HG03575 (cell line): ENCODE data around the gene OXNAD1.
"Not testable (repeated sequence)": the region's sequence is repeated elsewhere in the genome, so short reads cannot be mapped to it uniquely, and the experiment has no call there.

Source experiments
- ATAC-seq: cut with Tn5 transposase; IDR thresholded peaks from one replicate; pipeline ENCODE4 v1.9.1; 2021; ENCODE audit not compliant: unreplicated experiment, insufficient number of reproducible peaks, low FRiP score; ENCODE audit errors: extremely low read depth

OXNAD1 gene

DNA sequence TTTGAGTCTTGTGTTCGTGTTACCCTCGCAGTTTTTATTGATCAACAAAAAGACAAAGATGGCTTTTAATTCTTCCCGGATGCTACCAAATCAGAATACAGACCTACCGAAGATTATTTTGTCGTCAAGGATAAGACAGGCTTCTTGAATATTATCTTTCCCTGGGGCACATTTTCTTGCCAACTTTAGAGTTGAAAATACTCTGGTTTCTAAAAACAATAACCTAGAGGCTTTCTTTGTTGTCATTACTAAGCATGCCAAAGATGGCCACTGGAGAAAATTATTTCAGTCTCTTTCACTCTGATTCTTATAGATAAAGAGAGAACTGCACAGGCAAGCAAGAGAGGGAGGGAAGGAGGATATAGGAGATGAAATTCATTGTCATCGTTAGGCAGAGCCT is 33.9 kb downstream of the OXNAD1 start:
- ATAC-seq: no peak

DNA sequence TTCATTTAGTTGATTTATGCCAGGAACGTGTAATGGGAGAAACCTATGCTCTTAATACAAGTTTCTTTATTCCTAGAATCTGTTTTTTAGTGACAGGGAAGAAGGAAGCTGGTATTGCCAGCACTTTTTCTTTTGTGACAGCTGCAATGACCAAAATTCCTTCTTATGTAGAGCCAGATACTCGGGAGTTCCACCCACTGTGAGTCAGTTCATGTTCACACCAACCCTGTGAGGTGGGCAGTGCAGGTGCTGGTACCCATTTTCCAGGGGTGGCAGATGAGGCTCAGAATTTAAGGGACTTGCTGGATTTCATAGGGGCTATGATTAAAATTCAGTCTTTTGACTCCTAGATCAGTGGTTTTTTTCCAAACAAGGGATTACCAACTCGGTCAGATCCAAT is 34.7 kb downstream of the OXNAD1 start:
- ATAC-seq: no peak

DNA sequence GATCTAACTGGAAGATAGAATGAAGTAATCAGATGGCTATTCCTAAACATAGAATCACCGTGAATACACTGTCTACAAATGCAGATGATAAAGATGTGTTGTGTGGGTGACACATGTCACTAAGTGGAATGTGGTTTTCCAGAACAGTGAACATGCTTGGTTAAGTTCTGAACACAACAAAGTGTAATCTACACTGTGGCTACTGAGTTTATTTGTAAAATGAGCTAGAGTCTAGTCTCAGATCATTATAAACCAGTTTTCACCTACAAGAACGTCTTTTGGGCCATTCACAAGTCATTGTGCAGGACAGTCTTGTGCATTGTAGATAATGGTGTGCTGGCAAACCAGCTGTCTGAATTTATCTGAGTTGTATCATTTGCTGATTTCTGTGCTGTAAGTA is 35.3 kb downstream of the OXNAD1 start:
- peak; percentile 40 for ATAC-seq

DNA sequence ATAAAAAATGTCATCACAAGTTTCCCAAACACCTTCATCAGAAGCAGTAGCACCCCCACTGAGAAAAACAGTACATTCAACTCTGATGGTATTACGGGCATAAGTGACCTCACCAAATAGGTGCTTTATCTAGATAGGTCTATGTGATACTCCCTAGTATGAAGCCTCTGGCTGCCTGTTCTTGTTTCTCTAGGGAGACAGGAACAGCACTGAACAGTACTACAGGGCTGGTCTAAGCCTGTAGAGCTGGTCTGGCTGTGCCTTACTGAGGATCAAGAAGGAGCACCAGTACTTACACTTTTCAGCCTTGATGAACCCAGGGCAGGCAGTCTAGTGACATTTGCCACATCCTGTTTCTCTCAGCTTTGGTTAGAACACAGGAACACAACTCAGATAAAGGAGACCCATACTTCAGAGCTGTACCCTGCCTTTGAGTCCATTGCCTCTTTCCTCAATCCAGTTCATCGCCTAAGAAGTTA is 35.9 kb downstream of the OXNAD1 start:
- no peak for ATAC-seq

DNA sequence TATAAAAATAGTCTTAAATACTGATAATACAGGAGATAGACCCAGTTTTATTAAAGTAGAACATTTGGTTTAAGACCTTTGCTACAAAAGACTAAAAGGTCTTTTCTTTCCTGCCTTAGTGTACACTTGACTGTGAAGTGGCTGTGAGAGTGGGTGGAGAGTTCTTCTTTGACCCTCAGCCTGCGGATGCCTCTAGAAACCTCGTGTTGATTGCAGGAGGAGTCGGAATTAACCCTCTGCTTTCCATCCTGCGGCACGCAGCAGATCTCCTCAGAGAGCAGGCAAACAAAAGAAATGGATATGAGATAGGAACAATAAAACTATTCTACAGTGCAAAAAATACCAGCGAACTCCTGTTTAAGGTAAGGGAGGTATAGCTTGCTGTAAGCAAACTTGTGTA is 36.5 kb downstream of the OXNAD1 start:
- no peak for ATAC-seq

DNA sequence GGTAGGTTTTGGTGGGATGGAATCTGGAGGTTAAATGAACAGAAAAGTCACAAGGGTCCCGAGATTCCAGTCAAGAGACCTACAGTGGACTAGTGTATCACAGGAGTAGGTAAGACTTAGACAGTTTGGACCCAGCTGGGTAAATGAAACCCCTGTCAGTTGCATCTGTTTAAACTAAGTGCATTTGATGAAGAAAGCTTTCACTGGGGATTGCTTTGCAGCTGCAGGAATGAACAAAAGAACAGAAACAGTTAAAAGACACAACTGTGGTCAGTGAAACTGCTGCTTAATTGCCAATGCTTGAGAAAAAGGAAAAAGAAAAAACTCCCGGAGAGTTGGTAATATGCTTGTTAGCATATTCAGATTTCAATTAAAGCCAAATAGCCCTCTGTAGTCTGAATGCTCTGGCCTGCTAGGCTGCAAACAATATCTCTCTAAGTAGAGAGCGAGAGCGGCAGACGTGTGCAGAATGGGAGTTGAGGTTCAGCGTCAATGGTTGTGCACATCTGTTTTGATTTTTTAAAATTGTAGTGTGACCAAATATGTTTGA is 37.1 kb downstream of the OXNAD1 start:
- ATAC-seq: no peak

DNA sequence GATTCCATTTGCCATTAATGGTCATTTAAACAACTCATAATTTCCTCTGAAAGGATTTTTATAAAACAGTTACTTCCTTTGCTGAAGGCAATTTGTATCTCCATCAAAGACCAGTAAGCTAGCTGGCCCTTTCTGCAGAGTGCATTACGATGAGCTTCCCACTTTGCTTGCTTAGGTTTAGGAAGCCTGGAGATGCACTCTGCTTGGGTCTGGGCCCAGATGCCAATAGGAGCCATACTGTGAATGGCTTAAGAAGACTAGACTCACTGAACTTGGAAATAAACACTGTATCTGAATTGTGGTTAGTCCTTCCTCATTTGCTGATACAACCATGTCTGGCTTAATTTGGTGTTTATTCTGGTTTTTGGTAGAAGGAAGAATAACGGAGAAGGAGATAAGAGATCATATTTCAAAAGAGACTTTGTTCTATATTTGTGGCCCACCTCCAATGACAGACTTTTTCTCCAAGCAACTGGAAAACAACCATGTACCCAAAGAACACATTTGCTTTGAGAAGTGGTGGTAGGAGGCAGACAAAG is 38.1 kb downstream of the OXNAD1 start:
- ATAC-seq: no peak

DNA sequence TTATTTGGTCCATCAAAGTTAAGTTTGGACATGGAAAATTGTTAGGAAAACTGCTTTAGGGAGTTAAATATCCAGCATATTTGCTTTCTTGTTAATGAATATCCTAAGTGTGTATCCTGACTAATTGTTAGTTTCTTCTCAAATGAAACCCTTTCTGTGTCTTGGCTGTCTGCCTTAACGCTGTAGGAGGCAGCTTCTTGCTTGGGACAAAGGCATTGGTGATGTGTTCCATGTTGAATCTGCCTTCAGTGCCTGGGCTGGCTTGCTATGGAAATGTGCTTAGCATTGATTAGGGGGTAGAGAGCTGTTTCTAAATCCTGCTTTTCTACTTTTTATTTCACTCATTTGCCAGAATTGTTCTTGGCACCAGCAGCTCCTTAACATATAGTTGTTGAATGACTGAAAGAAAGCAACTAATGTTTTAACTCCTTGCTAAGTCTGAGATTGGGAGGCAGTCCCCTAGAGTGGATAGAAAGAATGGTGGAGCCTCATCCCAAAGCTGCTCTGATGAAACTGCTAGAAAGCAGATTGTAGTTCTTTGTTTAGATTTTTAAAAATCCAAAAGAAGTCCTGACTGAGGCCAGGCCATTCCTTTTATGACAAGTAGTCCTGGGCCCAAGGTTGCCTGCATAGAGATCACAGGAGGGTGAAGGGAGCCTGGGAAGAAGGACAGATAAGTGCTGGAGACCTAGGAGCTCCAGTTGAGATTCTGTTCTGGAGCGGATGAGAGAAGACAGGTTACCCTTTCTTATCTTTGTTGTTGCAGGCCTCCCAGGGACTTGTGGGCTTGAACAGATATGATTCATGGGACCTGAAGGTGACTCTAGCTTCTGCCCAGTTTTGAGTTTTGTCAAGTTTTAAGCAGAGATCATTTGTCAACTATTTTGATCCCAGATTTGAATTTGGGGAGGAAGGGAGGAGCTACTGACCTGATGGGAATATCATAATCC is 39.3 kb downstream of the OXNAD1 start:
- no peak for ATAC-seq

DNA sequence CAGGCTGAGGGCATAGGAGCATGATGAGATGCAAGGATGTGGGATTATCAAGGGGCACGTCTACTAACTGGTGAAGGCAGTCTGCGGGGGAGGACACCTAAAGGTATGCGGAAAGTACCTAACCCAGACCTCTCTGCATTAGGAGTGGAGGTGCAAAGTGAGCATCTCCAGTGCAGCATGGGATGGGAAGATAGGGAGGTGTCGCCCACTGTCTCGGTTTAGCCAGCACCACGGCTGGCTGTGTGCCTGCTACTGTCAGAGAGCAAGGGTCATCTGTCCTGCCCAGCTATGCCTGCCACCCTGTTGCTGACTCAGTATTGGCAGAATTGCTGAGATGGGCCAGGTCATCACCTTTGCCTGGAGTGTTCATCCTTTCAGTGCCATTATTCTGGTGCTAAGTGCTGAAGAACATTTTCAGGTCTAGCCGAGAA is 40.1 kb downstream of the OXNAD1 start:
- no peak for ATAC-seq

DNA sequence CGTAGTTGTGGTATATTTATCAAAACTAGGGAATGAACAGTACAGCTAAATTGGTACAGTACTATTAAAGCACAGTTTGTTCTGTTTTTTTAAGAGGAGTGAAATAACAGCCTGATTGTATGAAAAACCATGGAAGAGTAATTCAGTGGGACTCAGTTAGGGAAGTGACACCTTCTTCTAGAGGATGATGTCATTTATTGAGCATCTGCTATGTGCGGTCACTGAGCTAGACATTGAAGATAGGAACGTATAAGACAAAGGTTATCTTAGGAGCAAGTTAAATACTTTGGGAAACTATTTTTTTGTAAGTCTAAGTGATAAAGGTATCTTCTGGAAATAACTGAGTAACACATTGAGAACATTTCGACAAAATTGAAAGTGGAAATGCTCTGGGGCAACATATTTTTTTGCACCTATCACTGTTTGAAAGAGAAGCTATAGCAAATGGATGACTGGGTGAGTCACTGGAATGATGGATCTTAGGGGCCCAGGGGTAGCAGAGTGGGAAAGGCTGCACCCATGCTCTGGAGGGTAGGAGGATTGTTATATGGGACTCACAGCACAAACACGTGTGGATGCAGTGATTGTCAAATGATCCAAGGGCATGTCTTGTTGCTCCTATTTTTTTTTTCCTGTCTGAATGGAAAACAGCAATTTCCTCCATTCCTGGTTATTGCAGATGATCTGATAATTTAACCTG is 43.0 kb downstream of the OXNAD1 start:
- no peak for ATAC-seq

DNA sequence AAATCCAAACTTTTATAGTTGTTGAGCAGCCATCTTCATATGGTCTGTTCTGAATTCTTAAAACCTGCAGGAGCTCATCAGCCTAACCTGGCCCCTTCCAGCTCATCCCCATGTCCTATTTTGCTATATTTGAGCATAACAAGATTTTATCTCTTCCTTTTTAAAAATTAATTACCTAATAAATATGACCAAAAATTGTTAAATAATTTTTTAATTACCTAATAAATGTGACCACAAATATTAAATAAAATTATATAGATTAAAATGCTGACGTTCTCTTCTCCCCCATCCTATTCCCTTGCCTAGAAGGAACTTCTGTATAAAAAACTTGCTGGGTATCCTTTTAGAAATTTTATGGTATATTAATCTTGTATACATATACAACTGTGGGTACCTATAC is 43.7 kb downstream of the OXNAD1 start:
- ATAC-seq: no peak

DNA sequence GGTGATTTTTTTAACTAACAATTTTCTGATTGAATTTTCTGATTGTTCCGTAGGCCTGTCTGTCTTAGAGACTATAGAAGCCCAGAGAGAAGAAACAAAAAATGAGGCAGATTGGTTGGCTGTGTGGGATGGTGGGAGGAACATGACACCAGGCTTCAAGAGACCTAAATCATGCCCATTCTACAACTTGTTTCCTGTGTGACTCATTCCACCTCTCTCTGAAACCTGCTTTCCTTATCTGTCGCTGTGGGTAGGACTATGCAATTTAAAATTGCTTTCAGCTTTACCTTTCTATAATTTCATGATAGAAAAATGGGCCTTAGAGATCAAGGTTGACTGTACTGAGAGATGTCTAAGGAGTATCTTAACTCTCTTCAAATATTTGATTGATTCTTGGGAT is 44.5 kb downstream of the OXNAD1 start:
- peak; percentile 92 for ATAC-seq

DNA sequence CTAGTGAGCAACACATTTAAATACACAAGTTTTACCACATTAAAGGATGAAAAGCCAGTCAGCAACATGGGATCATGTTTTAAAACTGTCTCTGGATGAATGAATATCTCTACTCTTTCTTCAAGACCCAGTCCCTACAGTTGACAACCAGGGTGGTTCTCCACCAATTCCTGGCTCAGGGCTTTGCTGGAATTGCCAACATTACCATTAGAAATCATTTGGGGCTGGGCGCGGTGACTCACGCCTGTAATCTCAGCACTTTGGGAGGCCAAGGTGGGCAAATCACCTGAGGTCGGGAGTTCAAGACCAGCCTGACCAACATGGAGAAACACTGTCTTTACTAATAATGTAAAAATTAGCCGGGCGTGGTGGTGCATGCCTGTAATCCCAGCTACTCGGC is 45.5 kb downstream of the OXNAD1 start:
- ATAC-seq: not testable (repeated sequence)

DNA sequence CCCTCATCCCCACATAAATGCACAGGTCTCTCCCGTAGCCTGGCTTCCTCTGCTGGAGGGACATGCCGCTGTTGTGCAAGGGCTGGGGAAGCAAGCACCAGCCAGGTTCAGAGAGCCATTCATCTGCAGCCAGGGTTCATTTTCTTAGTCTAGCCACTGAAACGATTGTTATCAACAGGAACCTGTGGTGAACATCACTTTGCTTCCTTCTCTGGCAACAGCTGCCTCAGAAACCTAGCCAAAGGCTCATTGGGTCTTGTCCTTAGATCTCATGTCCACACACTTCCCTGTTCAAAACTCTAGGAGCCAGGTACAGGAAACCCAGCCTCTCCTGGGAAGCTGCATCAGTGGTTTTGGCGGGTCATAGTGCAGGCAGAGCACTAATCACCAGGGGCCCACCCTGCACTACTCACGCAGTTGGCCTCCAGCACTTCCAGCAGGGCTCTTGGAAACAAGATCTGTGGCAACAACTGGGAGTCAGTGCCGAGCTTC is 47.0 kb downstream of the OXNAD1 start:
- peak; percentile 38 for ATAC-seq

DNA sequence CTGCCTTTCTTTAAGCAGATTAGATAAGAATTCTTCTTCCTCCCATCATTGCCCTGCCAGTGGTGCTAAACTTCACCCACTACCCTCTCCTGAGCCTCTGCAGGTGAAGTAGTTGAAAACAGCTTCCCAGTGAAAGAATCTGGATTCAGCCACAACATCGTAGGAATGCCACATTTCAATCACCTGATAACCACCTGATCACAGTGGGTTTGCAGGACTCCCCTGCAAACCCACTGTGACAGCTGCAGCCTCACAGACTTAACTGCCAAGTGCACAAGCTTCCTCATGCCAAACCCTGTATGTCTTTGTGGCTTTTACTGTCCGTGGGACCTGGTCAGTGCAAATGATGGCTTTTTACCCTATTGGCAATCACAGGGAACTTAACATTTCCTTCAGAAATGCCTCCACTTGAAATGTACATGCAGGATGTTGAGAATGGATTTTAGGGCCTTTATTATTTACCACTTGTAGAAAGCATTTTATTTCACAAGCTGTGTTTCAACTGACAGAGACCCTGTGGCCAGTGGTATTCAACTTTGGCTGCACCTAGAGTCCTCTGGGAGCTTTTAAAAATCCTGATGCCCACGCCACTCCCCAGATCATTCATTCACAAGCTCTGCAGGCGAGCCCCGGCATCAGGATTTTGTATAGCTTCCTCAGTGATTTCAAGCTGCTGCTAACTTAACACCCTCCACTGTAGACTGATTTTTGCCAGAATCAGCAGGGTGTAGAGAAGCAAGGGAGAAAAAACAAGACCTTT is 49.1 kb downstream of the OXNAD1 start:
- ATAC-seq: no peak

DNA sequence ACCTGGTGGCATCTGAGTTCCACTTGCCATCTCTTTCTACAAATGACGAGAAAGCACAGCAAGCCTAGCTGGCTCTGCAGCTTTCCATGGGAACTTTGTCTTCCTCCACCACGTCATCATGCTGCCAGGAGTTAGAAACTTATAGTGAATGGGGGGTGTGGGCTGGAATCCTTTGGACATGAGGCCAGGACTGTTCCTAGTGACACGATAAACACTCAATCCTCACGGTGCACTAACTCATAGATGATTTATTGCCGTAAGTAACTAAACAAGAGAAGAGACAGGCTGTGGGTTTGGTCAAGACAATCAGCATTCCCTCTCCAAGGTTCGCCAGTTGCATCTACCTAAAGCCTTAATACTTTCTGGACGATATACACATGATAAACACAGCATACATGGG is 50.6 kb downstream of the OXNAD1 start:
- ATAC-seq: no peak

DNA sequence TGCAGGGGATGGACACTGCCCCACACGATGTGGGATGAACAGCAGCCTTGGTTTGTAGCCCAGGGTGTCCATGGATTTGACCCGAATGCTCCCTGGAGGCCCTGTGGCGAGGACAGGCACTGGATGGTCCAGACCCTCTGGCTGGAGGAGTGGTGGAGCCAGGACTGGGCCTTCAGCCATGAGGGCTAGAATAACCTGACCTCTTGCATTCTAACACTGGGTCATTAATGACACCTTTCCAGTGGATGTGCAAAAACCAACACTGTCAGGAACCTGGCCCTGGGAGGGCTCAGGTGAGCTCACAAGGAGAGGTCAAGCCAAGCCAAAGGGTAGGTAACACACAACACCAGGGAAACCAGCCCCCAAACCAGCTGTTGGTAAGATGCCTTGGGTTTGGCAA is 51.4 kb downstream of the OXNAD1 start:
- no peak for ATAC-seq

DNA sequence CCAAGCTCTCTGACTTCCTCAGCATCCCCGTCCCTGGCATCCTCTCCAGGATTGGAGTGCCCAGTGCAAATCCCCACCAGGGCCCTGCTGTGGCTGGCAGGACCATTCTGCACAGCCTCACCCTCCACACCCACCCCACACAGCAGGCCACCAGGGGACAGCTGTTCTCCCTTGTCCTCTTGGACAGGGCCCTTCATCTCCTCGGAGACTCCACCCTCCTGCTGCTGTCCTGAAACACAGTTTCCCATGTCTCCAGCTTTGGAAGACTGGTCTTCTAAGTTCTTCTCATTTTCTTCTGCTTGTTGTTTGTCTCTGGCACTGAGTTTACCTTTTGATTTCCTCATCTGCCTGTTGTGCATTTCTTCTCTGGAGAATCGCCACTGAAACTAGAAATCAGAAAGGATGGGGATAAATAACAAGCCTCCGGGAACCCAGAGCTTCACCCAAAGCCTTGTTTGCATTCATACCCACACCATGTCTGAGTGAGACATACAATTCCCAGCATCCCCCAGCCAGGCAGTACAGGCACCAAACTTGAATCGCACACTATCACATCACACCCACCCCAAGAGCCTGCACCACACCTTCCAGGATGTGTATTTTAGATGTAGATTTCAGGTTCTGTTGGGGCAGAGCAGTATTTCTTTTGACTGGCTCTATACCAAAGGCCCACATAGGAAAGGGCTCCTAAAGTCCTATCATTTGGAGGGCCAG is 52.0 kb downstream of the OXNAD1 start:
- no peak for ATAC-seq
